Ammon's horn (tissue), 1 donor: Measurements from ENCODE around the gene SUPT16H.
"Not testable (repeated sequence)": the region's sequence is repeated elsewhere in the genome, so short reads cannot be mapped to it uniquely, and the experiment has no call there.

Experiments used
- DNase-seq: peaks from one replicate; pipeline ENCODE4 v3.0.0-alpha.2; 2016; ENCODE audit warnings: low spot score

Gene SUPT16H

GRCh38 chr14:21367582-21368144 is 16.2 kb downstream of the SUPT16H start:
- DNase-seq, result no peak

GRCh38 chr14:21356511-21356910 is 27.3 kb downstream of the SUPT16H start:
- DNase-seq, result no peak

- peak; percentile 34 for DNase-seq
Observed at GRCh38 chr14:21352587-21352986, 31.2 kb downstream of the SUPT16H start.

- no peak for DNase-seq
Observed at GRCh38 chr14:21350539-21350938, 33.3 kb downstream of the SUPT16H start.

GRCh38 chr14:21347201-21347600 is 36.6 kb downstream of the SUPT16H start:
- no peak for DNase-seq

DNA sequence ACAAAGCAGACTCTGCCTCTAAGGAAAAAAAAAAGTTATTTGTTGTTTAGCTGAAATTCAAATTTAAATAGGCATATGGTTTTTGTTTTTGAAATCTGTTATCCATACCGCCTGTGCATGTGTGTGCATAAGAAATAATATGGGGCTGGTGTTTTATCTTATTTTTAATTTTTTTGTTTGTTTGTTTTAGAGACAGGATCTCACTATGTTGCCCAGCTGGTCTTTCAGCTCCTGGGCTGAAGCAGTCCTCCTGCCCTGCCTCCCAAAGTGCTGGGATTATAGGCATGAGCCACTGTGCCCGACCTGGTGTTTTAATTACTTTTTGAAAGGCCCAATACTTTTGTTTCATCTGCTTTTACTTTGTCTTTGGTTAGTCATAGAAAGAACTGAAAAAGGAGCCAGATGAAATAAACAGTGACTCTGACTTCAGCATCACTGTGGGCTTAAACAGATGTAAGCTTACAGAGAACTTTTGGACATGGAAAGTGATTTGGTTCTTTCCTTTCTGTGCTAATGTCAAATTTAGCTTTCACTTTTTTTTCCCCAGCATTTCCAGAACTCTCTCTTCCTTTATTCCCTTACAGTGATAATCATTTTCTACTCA is 37.2 kb downstream of the SUPT16H start:
- no peak for DNase-seq

- DNase-seq, result no peak
Observed at GRCh38 chr14:21343035-21343794, 40.6 kb downstream of the SUPT16H start.

- DNase-seq, result no peak
Observed at GRCh38 chr14:21334202-21334906, 49.5 kb downstream of the SUPT16H start.

DNA sequence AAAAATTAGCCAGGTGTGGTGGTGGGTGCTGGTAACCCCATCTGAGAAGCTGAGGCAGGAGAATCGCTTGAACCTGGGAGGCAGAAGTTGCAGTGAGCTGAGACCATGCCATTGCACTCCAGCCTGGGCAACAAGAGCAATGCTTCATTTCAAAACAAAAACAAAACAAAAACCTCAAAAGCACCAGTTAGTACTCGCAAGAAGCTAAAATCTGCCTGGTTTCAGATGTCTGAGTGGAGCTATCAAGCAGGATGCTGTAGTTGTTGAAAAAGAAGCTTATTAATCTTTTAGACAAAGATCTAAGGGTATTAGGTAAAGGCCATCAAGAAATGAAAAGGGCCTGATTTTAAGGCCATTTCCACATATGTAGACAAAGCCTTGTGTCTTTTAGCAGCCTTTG is 50.9 kb downstream of the SUPT16H start:
- no peak for DNase-seq

DNA sequence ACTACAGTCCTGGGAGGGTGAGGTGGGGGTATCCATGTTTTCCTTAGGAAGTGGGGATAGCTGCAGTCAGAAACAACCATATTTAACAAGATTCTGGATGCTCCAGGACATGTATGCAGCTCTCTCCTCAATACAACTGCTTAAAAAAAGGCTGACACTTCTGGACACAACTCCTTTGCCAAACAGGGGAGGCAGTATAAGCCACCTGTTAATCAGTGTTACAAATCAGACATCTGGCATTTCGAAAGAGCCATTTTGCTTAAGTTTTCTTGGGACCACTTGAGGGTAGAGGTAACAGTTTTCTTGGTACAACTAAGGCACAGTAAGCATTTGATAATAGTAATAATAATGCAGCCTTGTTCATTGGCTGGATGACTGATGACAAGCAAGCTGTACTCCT is 56.8 kb downstream of the SUPT16H start:
- no peak for DNase-seq

DNA sequence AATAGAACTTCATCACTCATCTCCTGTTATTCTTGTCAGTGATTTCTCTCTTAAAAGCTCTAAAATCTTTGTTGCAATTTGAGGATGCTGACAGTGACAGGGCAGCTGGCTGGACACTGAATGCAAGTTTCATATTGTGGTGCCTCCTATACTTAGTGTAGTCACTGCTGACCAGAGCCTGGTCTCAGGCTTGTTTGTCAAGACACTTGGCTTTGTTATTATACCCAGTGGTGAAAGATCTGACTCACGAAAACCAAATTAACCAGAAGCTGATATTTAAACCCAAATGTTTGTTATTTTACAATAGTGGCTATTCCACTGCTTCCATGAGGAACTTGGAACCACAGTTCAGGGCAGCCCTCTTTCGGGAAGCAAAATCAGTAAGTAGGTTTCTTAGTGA is 61.1 kb downstream of the SUPT16H start:
- no peak for DNase-seq

DNA sequence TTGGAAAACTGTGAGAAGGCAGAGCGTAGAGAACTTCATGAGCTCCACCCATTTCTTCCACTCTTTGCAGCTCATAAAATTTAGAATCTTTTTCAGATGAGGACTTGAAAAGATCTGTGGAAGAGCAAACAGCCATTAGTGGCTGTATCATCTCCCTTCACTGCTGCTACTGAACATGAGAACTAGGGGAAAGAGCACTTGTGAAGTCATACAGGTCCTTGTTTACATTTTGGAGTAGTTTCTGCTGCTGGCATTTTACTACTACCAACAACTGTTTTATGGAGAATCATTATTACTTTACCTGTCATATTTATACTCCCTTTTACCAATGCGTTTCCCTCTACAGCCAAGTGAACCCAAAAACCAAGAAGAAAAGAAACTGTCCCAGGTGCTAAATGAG is 62.9 kb downstream of the SUPT16H start:
- DNase-seq, result no peak

DNA sequence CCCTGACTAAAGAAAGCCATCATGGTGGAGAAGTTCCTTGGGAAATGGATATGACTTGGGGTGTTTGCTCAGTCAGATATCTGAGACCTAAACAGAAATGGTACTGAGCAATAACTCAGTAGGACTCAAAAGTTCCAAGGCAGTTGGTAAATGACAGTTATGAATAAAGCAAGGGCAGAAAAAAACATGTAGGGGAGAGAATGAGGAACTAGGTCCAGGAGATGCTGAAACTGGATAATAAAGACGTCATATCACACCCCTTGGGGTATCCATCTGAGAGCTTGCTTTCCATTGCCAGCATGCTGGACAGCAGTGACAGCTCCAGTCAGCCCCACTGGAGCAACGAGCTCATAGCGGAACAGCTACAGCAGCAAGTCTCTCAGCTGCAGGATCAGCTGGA is 66.4 kb downstream of the SUPT16H start:
- DNase-seq, result no peak

GRCh38 chr14:21313512-21313911 is 70.3 kb downstream of the SUPT16H start:
- no peak for DNase-seq

DNA sequence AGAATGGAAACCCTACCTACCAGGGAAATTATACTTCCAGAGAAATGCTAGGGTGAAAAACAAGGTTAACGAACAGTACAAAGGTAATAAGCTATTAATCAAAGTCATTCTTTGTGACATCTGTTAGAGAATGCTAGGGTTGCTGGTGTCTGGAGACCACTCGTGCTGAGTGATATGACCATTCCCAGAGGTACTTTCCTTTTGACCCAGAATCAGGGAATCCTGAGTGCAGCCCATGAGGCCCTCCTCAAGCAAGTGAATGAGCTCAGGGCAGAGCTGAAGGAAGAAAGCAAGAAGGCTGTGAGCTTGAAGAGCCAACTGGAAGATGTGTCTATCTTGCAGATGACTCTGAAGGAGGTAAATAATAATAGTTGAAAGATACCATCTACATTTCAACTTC is 72.2 kb downstream of the SUPT16H start:
- no peak for DNase-seq

- DNase-seq, result no peak
Observed at GRCh38 chr14:21309956-21310355, 73.9 kb downstream of the SUPT16H start.

DNA sequence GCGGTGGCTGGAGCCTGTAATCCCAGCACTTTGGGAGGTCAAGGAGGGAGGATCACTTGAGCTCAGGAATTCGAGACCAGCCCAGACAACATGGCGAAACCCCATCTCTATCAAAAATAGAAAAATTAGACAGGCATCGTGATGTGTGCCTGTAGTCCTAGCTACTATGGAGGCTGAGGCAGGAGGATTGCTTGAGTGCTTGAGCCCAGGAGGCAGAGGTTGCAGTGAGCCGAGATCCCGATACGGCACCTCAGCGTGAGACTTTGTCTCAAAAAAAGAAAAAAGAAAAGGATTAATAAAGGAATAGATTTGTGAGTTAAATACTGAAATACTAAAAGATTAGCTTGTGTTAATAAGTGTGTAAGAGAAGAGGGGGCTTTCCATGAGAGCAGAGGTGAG is 74.6 kb downstream of the SUPT16H start:
- DNase-seq, result no peak

GRCh38 chr14:21308479-21309237 is 75.2 kb downstream of the SUPT16H start:
- peak; percentile 85 for DNase-seq

DNA sequence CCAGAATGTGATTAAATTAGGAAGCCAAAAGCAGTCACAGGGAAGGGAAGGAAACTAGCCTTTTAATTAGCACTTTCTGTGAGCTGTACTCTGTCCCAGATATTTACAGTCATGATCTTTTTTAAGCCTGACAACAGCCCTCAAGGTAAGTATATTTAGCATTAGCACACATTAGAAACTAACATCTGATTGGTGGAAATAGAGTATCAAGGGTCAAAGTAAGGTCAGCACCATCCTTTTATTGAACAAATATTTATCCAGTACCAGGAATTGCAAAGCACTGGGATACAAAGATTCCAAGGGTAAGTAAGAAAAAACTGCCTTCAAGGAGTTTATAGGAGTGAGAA is 75.7 kb downstream of the SUPT16H start:
- no peak for DNase-seq

DNA sequence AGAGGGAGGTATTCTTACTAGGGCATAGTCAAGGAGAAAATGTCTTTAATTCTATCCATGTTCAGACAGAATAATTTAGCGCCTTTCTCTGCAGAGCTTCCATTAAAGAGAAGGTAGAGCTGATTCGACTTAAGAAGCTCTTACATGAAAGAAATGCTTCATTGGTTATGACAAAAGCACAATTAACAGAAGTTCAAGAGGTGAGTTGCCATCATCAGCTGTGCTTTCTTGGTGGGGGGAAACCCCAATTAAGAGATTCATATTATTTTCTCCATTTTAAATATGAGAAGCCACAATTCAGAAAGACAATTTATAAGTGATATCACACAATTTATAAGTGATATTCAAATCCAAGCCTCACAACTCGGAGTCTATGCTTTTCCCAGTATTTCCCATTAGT is 76.2 kb downstream of the SUPT16H start:
- no peak for DNase-seq

GRCh38 chr14:21302836-21303140 is 81.0 kb downstream of the SUPT16H start:
- not testable (repeated sequence) for DNase-seq

GRCh38 chr14:21302013-21302835 is 81.6 kb downstream of the SUPT16H start:
- DNase-seq, result no peak
